ENCODE measurements around the gene ACAT2.

DNA sequence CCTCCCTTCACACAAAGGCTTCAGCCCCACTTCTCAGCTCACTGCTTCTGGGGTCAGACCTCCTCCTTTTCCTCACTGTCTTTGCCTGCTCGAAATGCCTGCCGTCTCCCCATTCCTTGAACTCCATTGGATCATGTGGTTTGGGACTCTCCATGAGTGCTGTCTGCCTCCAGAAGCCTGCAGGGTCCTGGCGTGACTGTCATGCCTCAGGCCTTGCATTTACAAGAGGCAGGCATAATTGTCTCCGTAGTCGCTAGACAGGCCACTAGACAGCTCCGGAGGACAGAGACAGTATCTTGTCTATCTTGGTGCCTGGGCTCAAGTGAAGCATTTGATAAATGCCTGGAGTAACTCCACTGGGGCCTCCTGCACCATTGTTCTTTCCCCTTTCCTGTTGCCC is 53.6 kb downstream of the ACAT2 start:
- TF ChIP-seq CTCF (IDR thresholded peaks at IDR 0.05; ENCODE audit: insufficient read depth, low read length) (no peak), GABPA (IDR thresholded peaks at IDR 0.05; ENCODE audit: low read depth) (no peak)
